GM12878 (cell line): ENCODE results near the gene GRM1.

ENCODE experiments used
- CEBPB ChIP-seq, 2 experiments: fragments of 150-350 bp in 1 of 2; IDR thresholded peaks; 2 replicates each; pipeline ENCODE4 v1.6.1; 2012 to 2014; ENCODE audit warnings: low read depth in 2 of 2, low read length in 2 of 2, borderline replicate concordance in 1 of 2, inconsistent platforms in 1 of 2
- EP300 ChIP-seq, 2 experiments: fragments of 150-350 bp in 1 of 2; IDR thresholded peaks; 2 replicates each; pipeline ENCODE4 v1.6.1; 2011 to 2012; ENCODE audit warnings: low read depth in 2 of 2, low read length in 2 of 2, borderline replicate concordance in 1 of 2, improper control_type of control experiment in 1 of 2, inconsistent platforms in 1 of 2; ENCODE audit not compliant: control insufficient read depth in 1 of 2
- ESRRA ChIP-seq: IDR thresholded peaks from 2 replicates; pipeline ENCODE4 v1.6.1; 2012; ENCODE audit warnings: mild to moderate bottlenecking, low read length, improper control_type of control experiment
- HDAC2 ChIP-seq: fragments of 200-600 bp; sonication (generic); IDR thresholded peaks from 2 replicates; pipeline ENCODE4 v1.6.1; 2017
- KAT2A ChIP-seq: conservative IDR thresholded peaks from 2 replicates; pipeline ENCODE4 v1.6.1; 2011; ENCODE audit warnings: low read depth, low read length; ENCODE audit not compliant: control insufficient read depth
- MXI1 ChIP-seq: fragments of 150-350 bp; IDR thresholded peaks from 2 replicates; pipeline ENCODE4 v1.6.1; 2011; ENCODE audit warnings: low read depth, mild to moderate bottlenecking, inconsistent platforms, low read length, improper control_type of control experiment
- POLR2A ChIP-seq: IDR thresholded peaks from 2 replicates; pipeline ENCODE4 v1.6.1; 2011; ENCODE audit warnings: low read depth, mild to moderate bottlenecking, low read length
- RAD51 ChIP-seq: fragments of 450-650 bp; IDR thresholded peaks from 2 replicates; pipeline ENCODE4 v1.6.1; 2016; ENCODE audit warnings: moderate library complexity, mild to moderate bottlenecking, inconsistent platforms
- REST ChIP-seq: IDR thresholded peaks from 2 replicates; pipeline ENCODE4 v1.6.1; 2012; ENCODE audit warnings: mild to moderate bottlenecking, low read depth, low read length
- RFX5 ChIP-seq: IDR thresholded peaks from 2 replicates; pipeline ENCODE4 v1.6.1; 2011; ENCODE audit warnings: low read depth, low read length, improper control_type of control experiment
- SIX5 ChIP-seq: IDR thresholded peaks from 2 replicates; pipeline ENCODE4 v1.6.1; 2011; ENCODE audit warnings: mild to moderate bottlenecking, low read depth, low read length, moderate library complexity; ENCODE audit not compliant: severe bottlenecking
- ZNF274 ChIP-seq: IDR thresholded peaks from one replicate; pipeline ENCODE4 v1.8.0; 2011; ENCODE audit not compliant: insufficient read length, insufficient read depth
- TF ChIP-seq, protein P1 (sequence below), 3 experiments: IDR thresholded peaks in 2 of 3; conservative IDR thresholded peaks in 1 of 3; 2 replicates each; pipeline ENCODE4 v1.5.1; 2011; ENCODE audit warnings: low read depth in 3 of 3, low read length in 3 of 3, mild to moderate bottlenecking in 3 of 3, control low read depth in 2 of 3, moderate library complexity in 2 of 3, inconsistent platforms in 1 of 3, mixed read lengths in 1 of 3; ENCODE audit not compliant: control insufficient read depth in 2 of 3, insufficient read depth in 1 of 3; ENCODE audit errors: extremely low read depth in 1 of 3

GRCh38 chr6:146444189-146444588, 415.3 kb downstream of the GRM1 start:
- TF ChIP-seq CEBPB (IDR thresholded peaks at IDR 0.05; ENCODE audit: borderline replicate concordance in 1 of 2, low read depth in 2 of 2, low read length in 2 of 2): no peak
- no peak for TF ChIP-seq ZNF274
- no peak for TF ChIP-seq POLR2A
- TF ChIP-seq, protein P1, sequence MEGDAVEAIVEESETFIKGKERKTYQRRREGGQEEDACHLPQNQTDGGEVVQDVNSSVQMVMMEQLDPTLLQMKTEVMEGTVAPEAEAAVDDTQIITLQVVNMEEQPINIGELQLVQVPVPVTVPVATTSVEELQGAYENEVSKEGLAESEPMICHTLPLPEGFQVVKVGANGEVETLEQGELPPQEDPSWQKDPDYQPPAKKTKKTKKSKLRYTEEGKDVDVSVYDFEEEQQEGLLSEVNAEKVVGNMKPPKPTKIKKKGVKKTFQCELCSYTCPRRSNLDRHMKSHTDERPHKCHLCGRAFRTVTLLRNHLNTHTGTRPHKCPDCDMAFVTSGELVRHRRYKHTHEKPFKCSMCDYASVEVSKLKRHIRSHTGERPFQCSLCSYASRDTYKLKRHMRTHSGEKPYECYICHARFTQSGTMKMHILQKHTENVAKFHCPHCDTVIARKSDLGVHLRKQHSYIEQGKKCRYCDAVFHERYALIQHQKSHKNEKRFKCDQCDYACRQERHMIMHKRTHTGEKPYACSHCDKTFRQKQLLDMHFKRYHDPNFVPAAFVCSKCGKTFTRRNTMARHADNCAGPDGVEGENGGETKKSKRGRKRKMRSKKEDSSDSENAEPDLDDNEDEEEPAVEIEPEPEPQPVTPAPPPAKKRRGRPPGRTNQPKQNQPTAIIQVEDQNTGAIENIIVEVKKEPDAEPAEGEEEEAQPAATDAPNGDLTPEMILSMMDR (IDR thresholded peaks at IDR 0.05 in 2 of 3, conservative IDR thresholded peaks at IDR 0.05 in 1 of 3; ENCODE audit: control insufficient read depth in 2 of 3, extremely low read depth in 1 of 3, insufficient read depth in 1 of 3, low read depth in 3 of 3, low read length in 3 of 3): no peak
- TF ChIP-seq KAT2A: no peak
- TF ChIP-seq MXI1: no peak
- no peak for TF ChIP-seq REST
- TF ChIP-seq HDAC2: no peak
- no peak for TF ChIP-seq RFX5
- no peak for TF ChIP-seq ESRRA
- TF ChIP-seq EP300 (IDR thresholded peaks at IDR 0.05; ENCODE audit: borderline replicate concordance in 1 of 2, control insufficient read depth in 1 of 2, low read depth in 2 of 2, low read length in 2 of 2): no peak
- TF ChIP-seq SIX5: no peak
- TF ChIP-seq RAD51: no peak
